Measurements from ENCODE around the gene SLC13A4.
"Not testable (repeated sequence)": the region's sequence is repeated elsewhere in the genome, so short reads cannot be mapped to it uniquely, and the experiment has no call there.

The SLC13A4 gene, protein sequence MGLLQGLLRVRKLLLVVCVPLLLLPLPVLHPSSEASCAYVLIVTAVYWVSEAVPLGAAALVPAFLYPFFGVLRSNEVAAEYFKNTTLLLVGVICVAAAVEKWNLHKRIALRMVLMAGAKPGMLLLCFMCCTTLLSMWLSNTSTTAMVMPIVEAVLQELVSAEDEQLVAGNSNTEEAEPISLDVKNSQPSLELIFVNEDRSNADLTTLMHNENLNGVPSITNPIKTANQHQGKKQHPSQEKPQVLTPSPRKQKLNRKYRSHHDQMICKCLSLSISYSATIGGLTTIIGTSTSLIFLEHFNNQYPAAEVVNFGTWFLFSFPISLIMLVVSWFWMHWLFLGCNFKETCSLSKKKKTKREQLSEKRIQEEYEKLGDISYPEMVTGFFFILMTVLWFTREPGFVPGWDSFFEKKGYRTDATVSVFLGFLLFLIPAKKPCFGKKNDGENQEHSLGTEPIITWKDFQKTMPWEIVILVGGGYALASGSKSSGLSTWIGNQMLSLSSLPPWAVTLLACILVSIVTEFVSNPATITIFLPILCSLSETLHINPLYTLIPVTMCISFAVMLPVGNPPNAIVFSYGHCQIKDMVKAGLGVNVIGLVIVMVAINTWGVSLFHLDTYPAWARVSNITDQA

DNA sequence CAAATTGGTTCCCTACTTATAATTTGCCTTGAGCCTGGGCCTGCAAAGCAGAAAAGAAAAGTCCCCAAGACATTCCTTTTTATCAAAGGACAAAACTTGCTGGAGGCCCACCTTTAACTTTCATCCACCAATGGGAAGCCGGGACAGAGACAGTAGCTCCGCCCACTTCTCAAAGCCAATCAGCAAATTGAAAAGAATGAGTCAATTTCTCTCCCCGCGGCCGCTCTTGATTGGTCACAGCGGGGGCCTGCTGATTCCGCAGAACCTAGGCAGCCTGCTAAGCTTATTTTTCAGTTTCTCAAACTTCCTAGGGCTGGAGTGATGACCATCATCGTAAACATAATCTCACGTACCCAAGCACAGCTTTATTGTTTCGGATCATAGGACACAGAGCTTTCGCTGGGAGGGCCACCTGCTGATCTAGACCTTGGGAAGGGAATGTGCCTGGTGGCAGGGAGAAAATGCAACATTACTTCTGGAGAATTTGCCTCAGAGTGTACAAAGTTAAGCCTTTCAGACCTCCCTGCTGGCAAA, at the start of gene SLC13A4:
Gene SLC13A4, minus strand, starts transcription at position 51 of the 534 bp plus-strand sequence. CDS start 690 bp downstream, outside the sequence.
- no peak for DNase-seq

DNA sequence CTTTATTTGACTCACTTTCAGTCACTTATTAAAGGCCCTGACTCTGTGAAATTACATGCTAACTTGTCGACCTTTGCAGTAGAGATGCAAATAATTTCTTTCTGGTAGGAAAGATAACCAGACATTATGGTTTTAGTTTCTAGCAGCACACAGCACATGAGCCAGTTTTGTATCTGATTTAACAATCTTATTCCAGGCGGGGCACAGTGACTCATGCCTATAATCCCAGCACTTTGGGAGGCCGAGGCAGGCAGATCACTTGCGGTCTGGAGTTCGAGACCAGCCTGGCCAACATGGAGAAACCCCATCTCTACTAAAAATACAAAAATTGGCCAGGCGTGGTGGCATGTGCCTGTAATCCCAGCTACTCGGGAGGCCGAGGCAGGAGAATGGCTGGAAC, 47.9 kb upstream of the SLC13A4 start:
- not testable (repeated sequence) for DNase-seq

DNA sequence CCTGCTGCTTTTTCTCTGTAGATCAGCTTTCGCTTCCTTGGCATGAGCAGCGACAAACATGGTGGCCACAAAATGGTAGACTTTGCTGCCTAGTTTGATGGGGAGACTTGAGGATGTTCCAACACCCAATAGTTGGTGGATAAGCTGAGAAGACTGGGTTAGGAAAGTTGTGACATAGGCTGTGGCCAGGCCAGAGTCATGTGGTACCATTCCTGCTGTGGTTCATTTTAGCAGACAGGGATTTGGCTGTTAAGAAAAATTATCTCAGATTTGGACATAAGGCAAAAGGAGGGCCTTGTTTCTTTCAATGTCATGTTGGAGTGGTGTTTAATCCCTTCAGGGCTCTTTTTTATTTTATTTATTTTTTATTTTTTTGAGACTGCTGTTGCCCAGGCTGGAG, 47.2 kb upstream of the SLC13A4 start:
- DNase-seq: no peak

DNA sequence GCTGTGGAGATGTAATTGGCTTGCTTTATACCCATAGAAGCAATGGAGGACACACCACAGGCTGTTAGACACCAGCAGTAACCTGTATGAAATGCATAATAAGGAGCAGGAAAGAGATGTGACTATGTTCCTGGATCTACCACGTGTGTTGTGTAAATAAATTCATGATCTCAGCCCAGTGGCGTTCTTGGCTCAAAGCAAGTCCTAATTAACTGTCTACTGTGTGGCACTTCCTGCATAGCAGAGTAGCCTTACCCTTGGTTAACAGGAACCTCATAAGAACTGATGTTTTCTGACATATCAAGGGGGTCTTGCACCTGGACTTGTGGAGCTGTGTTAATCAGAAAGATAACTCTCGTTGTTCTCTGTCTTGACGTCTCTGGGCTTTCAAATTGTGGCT, 46.3 kb upstream of the SLC13A4 start:
- no peak for DNase-seq

DNA sequence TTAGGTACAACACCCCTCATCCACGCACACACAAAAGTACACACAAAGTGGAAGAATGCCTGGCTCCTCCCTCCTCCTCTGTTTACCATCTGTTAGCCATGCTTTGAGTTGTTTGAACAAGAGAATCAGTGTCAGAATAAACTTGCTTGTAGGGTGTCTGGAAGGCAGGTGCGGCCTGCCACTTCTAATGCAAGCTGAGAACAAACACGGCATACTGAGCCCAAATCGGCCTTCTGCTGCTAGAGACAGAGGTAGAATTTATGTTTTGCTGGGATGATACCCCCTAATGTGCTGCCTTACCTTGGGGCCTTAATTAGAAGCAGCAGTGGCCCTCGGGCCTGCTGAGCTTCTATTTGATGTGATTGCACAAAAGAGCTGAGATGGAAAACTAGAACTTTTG, 45.5 kb upstream of the SLC13A4 start:
- DNase-seq: no peak

DNA sequence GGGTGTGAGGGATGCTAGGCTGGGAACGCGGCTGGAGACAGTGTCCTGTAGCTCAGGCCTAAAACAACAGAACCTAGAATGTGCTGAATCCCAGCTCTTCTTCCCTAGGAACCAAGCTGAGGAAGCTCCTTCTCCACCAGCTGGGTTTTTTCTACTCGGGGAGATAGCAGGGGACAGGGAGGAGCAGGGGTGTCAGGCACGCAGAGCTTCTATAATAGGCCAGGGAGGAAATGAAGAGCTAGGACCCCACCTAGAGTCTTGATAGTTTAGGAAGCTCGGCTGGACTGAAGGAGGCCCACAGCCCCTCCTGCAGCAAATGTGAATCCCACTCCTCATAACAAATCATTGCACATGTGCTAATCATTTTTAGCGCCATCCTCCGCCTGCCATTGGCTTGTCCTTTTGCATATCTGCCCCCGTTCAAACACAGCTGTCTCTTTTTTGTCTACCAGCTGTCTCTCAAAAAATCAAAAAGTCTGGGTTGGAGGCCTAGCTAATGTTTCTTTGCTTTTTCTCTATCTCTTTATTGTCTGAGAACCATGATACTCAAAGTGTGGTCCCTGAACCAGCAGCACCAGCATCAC, 44.7 kb upstream of the SLC13A4 start:
- DNase-seq: no peak

DNA sequence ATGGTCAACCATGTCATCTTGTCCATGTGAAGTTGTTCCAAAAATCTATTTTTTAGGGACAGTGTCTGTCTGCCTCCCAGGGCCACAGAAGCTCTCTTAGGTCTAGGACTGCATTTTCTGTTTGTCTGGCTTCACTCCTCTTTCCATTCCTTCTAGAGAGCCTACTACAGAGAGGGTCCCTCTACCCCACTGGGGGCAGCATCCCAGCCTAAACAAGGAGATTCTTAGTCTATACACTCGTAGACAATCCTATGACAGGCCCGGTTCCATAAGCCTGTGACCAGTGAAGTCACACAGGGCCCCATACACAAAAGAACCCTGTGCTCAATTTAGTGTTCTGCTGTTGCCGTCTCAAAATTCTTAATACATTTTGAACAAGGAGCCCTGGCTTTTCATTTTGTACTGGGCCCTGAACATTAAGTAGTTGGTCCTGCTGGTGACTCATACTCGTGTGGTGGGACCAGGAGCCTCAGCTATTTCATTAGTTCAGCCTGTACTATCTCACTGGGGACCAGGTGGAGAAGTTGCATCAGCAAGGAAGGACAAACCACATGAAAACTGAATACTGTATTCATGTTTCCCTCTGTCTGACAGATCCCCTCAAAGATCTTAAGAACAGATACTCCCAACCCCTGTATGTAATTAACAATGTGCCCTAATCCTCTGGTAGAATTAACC, 44.1 kb upstream of the SLC13A4 start:
- no peak for DNase-seq

DNA sequence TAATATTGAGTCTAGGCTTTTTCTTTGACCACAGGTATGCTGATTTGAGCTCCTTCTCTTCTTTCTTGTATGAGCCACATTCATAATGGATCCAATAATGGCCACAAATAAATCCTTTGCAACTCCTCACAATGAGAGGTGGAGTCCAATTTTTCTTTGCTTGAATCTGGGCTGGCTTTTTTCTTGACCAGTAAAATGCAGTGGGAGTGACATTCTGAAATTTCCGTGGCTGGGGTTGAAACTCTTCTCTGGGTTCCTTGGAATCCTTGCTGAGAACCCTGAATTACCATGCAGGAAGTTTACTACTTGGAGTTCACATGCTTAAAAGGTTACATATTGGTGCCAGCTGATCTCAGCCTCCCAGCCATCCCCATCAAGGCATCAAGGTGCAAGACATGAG, 43.1 kb upstream of the SLC13A4 start:
- no peak for DNase-seq

DNA sequence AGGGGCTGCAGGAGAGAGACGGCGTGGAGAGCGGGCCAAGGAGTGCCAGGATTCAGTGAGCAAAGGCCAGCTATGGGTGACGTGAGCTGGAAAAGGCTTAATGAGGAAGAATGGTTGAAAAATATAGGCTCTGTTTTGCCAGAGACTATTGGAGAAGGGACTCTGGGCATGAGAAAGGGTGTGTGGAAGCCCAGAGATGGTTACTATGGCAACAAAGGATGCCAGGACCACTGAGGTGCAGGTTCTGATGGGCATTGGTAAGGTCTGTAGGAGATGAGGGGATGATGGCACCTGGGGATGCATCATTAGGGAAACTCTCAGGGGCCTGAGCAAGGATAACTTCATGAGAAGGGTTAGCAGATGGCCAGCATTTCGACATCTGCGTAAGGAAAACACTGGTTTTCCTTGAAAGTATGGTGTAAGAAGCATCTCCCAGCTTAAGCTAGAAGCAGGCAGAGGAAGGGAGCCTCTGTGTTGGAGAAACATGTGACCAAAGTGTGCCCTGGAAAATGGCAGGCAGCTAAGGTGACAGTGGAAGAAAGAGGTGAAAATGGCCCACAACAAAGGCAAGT, 42.2 kb upstream of the SLC13A4 start:
- no peak for DNase-seq

DNA sequence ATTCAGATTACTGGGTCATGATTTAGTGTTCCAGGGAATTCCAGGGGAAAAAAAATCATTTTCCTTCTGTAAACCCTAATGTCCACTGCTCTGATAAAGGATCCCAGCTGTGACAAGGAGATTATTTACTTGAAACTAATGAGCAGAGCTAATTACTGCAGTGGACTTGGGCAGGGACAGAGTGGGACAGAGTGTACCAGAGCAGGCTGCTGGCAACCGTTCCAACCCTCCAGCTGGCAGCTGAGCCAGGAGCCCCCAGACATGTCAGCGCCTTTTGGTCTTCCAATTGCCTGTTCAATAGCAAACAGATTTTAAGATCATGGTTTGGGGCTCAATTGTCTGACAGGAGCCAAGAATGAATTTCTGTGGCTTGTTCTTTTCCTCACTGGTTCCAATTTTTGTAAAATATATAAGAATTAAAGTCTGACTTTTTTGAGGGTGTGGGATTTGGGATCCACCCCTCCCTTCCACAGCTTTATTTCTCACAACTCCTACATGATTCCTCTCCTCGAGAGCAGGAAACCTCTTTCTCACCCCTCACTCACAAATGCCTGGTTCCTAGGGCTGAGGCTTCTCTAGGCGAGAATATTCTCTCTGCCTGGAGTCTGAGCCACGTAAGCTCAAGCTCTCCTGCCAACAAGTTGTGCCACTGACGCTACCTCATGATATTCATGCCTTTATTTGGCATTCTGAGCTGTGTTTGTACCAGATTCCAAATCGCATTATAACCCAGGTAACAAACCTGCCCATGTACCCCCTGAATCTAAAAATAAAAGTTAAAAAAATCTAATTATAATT, 41.2 kb upstream of the SLC13A4 start:
- no peak for DNase-seq

DNA sequence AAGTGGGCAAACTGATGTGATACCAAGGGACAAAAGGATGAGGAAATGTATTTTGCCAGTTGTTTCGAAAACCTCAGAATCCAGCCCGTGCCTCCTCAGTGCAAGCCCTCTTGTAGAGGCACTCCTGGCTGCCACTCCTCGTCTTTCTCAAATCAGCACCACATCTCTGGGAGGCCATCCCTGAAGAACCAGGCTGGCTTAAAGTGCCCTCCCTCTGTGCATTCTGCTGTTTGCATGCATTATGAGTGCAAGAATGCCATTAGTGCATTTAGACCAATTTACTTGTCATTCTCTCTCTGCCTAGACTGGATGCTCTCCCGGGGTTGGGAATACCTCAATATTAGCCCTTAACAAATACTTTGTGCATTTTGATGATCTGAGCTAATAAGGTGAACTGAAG, 40.5 kb upstream of the SLC13A4 start:
- no peak for DNase-seq

DNA sequence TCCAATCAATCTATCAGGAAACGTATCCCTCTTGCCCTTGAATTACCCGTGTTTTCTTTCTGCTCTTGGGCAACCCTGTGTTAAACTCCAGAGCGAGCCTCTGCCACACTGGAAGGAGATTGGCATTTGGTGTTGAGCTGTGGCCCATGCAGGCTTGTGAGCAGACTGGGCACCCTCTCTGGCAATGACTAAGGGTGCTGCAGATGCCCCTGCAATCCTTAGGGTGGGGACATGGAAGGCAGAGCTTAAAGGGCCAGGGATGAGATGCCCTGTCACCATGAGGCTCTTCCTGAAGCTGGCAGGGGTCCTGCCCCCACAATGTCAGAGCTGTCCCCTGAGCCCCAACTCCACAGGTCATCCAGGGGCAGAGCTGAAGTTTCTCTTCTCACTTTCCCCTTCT, 40.1 kb upstream of the SLC13A4 start:
- no peak for DNase-seq

DNA sequence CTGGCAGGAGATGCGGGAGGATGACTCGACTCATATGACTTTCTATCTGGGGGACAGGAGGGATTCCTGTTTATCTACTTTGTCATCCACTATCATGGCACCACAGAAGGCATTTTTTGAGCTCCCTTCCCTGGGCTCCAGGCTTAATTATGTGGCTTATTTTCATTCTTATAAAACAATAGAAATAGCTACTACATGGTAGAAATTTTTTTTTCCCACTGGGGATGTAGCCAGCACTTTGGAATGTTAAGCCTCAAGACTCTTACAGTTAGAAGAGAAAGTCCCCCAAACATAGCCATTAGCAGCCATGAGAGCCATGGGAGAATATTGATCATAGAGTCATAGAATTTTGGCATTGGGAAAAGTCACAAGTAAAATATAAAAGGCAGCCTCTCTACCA, 35.3 kb upstream of the SLC13A4 start:
- no peak for DNase-seq

DNA sequence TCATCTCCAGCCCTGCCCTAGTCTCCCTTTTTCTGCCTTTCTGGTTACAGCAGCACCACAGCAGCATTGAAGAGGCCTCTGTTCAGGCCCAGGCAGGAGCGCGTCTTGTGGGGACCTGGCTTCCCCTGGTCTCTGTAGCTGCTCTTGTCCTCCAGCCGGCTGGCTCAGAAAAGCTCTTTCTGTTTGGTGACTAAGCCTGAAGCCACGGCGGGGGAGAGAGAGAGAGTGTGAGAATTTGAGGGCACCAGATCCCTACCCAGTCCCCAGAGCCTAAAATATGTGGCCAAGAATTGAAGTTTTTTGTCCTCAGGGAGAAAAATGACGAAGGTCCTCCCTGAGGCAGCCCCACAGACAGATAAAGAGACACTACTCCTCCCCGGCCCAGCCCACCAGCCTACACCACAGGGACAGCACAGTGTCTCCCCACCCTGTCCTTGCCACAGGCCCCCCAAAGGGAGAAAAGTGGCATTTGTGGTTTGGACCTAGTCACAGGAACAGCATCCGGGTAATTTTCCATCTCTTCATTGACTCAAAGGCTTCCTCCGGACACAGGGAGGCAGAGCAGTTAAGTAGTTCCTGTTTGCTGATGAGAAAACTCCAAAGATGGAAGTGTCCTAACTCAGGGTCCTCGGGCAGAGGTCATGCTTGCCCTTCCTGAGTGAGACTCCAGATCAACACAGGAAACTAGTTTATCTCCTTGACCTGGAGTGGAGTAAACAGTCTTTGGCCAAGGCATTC, 33.9 kb upstream of the SLC13A4 start:
- DNase-seq: no peak

DNA sequence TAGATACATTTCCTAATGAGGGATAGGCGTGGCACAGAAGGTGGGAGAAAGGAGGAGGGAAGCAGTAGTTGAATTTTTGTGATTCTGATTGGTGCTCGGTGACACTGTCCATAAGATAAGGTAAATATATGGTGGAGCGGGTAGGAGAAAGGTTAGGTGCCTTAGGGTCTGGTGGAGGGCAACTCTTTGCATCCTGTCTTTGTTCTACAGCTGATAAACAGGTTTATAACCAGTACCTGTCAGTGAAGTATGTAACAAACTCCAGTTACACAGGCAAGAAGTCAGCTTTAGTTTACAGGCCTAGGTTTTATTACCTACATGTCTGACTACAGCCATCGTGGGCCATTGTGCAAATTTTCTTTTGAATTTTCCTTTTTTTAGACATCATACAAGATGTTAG, 31.5 kb upstream of the SLC13A4 start:
- no peak for DNase-seq

DNA sequence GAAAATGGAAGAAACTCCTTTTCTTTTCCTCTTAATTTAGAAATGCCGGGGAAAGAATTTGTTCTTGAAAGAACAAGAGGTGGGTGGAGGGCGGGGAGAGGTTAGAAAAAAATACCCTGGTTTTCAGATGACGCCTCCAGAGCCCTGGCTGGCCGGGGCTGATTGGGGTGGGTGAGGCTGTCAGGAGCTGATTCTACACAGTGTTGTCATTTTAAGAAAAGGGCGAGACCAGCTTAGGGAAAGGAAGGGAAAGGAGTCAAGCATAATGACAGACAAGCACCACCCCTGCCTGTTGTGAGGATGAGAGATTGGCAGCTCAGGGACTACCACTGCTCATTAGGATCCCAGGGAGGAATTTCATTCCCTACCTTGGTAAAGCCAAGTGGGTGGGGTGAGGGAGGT, 30.5 kb upstream of the SLC13A4 start:
- no peak for DNase-seq

DNA sequence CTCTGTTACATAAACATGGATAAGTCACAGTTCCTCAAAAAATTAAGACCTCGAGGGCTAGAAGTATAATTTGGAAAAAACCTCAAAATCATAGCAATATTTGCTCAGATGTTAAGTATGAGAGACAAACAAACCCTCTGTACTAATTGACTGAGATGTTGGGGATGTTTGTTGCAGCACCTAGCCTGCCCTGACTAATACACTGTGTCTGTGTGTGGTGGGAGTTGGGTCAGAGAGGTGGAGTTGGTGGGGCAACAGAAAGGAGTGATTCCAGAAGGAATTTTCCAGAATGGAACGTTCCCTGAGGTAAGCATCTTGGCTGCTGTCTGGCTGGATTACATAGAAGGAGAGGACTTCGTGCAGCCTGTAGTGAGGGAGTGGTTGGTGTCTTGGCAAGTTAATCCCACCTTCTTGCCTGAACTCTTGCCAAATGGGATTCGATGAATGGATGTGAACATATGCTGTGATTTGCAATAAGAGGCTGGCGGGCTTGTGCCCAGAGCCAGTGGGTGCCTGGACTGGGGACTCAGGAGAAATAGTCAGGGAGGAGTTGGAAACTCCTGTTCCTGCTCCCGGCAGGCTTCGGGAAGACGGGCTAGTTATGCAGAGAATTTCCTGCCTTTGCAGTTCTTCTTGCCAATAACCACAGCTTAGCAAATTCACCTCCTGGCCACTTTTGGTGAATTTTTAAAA, 29.9 kb upstream of the SLC13A4 start:
- DNase-seq: no peak

DNA sequence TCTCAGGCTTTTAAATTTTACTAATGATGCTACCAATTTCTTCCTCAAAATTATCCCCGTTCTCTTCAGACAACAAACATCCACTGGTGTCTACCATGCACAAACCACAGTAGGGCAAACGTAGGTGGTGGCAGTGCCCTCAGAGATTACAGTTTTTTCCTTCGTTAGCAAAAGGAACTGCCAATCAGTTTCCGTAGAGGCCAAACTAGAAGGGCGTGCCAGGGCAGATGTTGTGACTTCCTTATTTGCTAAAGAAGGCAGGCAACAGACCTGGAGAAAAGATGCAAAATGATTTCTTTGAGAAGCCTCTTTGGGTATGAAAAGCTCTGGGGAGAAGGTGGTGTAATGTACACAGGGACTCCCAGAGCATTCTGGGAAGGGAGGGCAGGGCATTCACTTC, 28.2 kb upstream of the SLC13A4 start:
- DNase-seq: no peak

DNA sequence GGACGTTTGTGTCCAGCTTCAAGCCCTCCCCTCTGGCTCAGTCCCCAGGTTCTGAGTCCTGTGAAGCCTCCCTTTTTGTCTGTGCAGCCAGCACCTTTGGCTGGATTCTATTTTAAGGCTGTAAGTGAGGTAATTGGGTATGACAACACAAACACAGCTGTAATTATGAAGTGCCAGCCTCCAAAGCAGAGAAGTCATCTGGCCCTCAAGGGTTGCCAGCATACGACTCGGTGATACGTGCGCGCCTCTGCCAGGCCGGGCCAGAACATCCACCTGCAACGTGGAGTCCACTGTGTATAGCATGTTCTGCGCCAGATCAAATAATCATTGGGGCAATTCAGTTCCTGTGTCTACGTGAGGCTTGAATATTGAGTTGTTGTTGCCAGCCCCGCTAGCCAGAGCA, 27.4 kb upstream of the SLC13A4 start:
- DNase-seq: no peak

DNA sequence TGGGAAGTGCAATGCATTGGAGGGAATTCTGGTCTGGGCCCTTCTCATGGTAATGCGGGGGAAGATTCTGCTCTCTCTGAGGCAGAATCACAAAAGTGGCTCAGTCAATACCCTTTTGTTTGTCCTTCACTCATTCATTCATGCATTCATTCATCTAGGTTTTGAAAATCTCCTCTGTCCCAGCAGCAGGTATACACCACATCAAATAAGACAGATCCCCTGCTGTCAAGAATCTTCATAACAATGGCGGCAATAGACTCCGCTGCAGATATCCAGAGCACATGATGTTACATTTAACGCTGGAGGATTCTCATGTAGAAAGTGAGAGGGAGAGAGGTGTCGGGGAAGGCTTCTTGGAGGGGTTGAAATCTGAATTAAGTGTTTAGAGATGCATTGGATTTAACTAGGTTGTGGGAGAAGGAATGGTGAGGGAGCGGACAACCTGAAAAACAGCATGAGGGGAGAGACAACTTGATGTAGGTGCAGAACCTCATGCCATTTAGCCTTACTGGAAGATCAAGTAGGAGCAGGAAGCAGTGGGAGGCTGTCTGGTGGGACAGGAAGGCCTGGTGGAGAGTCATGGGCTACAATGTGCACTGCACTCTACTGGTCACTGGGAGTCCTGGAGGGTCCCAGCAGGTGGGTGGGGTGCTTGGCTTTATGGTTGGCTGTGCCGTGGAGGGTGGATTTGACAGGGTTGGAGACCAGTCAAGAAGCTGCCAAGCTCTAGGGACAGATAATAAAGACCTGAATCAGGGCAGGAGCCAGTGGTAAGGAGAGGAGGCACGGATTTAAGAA, 25.8 kb upstream of the SLC13A4 start:
- no peak for DNase-seq

All from CD4-positive, alpha-beta T cell treated with Interleukin-21 for 1 hour (primary cell).